GM06990 (cell line): Measurements from ENCODE around the gene VASH1.

Experiments used
- DNase-seq: peaks from one replicate; pipeline ENCODE4 v3.0.0-alpha.2; 2011; ENCODE audit not compliant: insufficient read length; ENCODE audit errors: extremely low read depth
- H3K27me3 ChIP-seq: replicated peaks from 2 replicates; pipeline ENCODE4 v1.6.0; 2011; ENCODE audit warnings: low read length; ENCODE audit not compliant: control insufficient read depth, insufficient read depth
- H3K36me3 ChIP-seq: 2 replicates; pipeline ENCODE4 v1.5.1; 2011; ENCODE audit warnings: low read length; ENCODE audit not compliant: control insufficient read depth, insufficient read depth
- H3K4me3 ChIP-seq: replicated peaks from 2 replicates; pipeline ENCODE4 v1.5.1; 2011; ENCODE audit warnings: low read depth, mild to moderate bottlenecking, control low read depth, low read length
- CTCF ChIP-seq: IDR thresholded peaks from 2 replicates; pipeline ENCODE4 v1.5.1; 2011; ENCODE audit warnings: low read length, control low read depth, mild to moderate bottlenecking, inconsistent platforms; ENCODE audit not compliant: insufficient read depth, poor library complexity, severe bottlenecking

Gene VASH1

GRCh38 chr14:76773956-76774820 is 12.9 kb downstream of the VASH1 start:
- DNase-seq = no peak
- Histone ChIP-seq H3K4me3 (no peak overlapping the region), H3K27me3 (no peaks in the 10 kb centered on the region), H3K36me3 (no peaks in the 10 kb centered on the region)
- TF ChIP-seq CTCF = no peak

- Histone ChIP-seq H3K27me3 (no peaks in the 10 kb centered on the region), H3K4me3 (no peak overlapping the region), H3K36me3 (no peaks in the 10 kb centered on the region)
- TF ChIP-seq CTCF = no peak
- no peak for DNase-seq
Observed at GRCh38 chr14:76774821-76775694, 13.8 kb downstream of the VASH1 start.

GRCh38 chr14:76775695-76776427 is 14.6 kb downstream of the VASH1 start:
- DNase-seq = no peak
- peaks cover under 1% of the 10 kb centered on the region; the same call in 1 of the 2 replicates for H3K36me3 ChIP-seq
- H3K4me3 ChIP-seq = no peak overlapping the region
- TF ChIP-seq CTCF = no peak
- H3K27me3 ChIP-seq = no peaks in the 10 kb centered on the region

- Histone ChIP-seq H3K27me3 (no peaks in the 10 kb centered on the region), H3K36me3 (peaks cover 4% of the 10 kb centered on the region), H3K4me3 (no peak overlapping the region)
- peak; percentile 7 for TF ChIP-seq CTCF
- no peak for DNase-seq
Observed at GRCh38 chr14:76776428-76777251, 15.4 kb downstream of the VASH1 start.

GRCh38 chr14:76777721-76778120 is 16.5 kb downstream of the VASH1 start:
- no peak for DNase-seq
- Histone ChIP-seq H3K36me3 (peaks cover 9% of the 10 kb centered on the region), H3K4me3 (no peak overlapping the region), H3K27me3 (no peaks in the 10 kb centered on the region)
- TF ChIP-seq CTCF = no peak
